Daoy (cell line): ENCODE measurements around the gene CITED1. TPM values are rescaled to one million over a fixed set of nuclear protein-coding genes. Genes with fewer than 3 reads are reported as not detected.
A peak's percentile ranks its signal among the peaks of the same experiment; 100 is the strongest.
"Not testable (repeated sequence)": the region's sequence is repeated elsewhere in the genome, so short reads cannot be mapped to it uniquely, and the experiment has no call there.

Experiments used
- DNase-seq: peaks from one replicate; pipeline ENCODE4 v3.0.0-alpha.2; 2015; ENCODE audit warnings: low read depth
- total RNA-seq: library from RNA; depleted of rRNA; stranded (reverse); fragments of >200 nt; shearing (Covaris generic); gene quantifications from 2 replicates; pipeline ENCODE4 v1.2.3, GENCODE V29; 2014; rRNA removed

The CITED1 gene
- 1.1 and 3.1 TPM in 2 replicates for total RNA-seq

GRCh38 chrX:72305286-72306084 is at the start of gene CITED1:
Gene CITED1, minus strand, starts transcription at chrX:72305914. Its CDS starts 3,045 bp downstream, at chrX:72302869.
- peak; percentile 16 for DNase-seq

GRCh38 chrX:72352786-72353185 is 47.1 kb upstream of the CITED1 start:
- DNase-seq: no peak

GRCh38 chrX:72351606-72352334 is 46.1 kb upstream of the CITED1 start:
- no peak for DNase-seq

- DNase-seq: no peak
These were observed 43.5 kb upstream of the CITED1 start for GRCh38 chrX:72349190-72349589.

- no peak for DNase-seq
These were observed 42.7 kb upstream of the CITED1 start for GRCh38 chrX:72348247-72348979.

- DNase-seq: no peak
These were observed 41.7 kb upstream of the CITED1 start for GRCh38 chrX:72347366-72347765.

GRCh38 chrX:72346302-72346949 is 40.7 kb upstream of the CITED1 start:
- no peak for DNase-seq

GRCh38 chrX:72340626-72341025 is 34.9 kb upstream of the CITED1 start:
- DNase-seq: no peak

GRCh38 chrX:72340041-72340440 is 34.3 kb upstream of the CITED1 start:
- no peak for DNase-seq

GRCh38 chrX:72330131-72330530 is 24.4 kb upstream of the CITED1 start:
- DNase-seq: no peak

- no peak for DNase-seq
These were observed 21.0 kb upstream of the CITED1 start for GRCh38 chrX:72326605-72327300.

GRCh38 chrX:72319651-72320050 is 13.9 kb upstream of the CITED1 start:
- DNase-seq: not testable (repeated sequence)

- no peak for DNase-seq
These were observed 11.4 kb upstream of the CITED1 start for GRCh38 chrX:72317139-72317538.

- DNase-seq: no peak
These were observed 10.8 kb upstream of the CITED1 start for GRCh38 chrX:72316408-72317110.

- no peak for DNase-seq
These were observed 9.2 kb upstream of the CITED1 start for GRCh38 chrX:72314881-72315280.

- DNase-seq: no peak
These were observed 8.3 kb upstream of the CITED1 start for GRCh38 chrX:72313707-72314641.

GRCh38 chrX:72312311-72312940 is 6.7 kb upstream of the CITED1 start:
- DNase-seq: no peak

GRCh38 chrX:72309297-72310071 is 3.8 kb upstream of the CITED1 start:
- no peak for DNase-seq
